Measurements from ENCODE around the gene TOMM20.

DNA sequence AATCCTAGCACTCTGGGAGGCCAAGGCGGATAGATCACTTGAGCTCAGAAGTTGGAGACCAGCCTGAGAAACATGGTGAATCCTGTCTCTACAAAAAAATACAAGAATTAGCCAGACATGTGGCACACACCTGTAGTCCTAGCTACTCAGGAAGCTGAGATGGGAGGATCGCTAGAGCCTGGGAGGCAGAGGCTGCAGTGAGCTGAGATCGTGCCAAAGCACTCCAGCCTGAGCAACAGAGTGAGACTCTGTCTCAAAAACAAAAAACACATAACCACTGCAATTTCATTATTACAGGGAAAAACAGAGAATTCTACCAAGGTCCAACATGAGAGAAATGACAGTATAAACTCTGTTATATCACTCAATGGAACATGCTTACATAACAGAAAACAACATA is 4.4 kb upstream of the TOMM20 start:
- TF ChIP-seq ZNF384 (IDR thresholded peaks at IDR 0.05) = no peak
- TF ChIP-seq HDGF (IDR thresholded peaks at IDR 0.05; ENCODE audit: borderline replicate concordance) = no peak
- no peak for TF ChIP-seq FOXA1 (IDR thresholded peaks at IDR 0.05)
- TF ChIP-seq TARDBP (IDR thresholded peaks at IDR 0.05) = no peak
- TF ChIP-seq BHLHE40 (IDR thresholded peaks at IDR 0.05; ENCODE audit: borderline replicate concordance) = no peak
